COR-L47 (cell line): ENCODE data around the gene CACNA1A.
A peak's percentile ranks its signal among the peaks of the same experiment; 100 is the strongest.
"Not testable (repeated sequence)": the region's sequence is repeated elsewhere in the genome, so short reads cannot be mapped to it uniquely, and the experiment has no call there.

ENCODE experiments used
- DNase-seq: peaks from one replicate; lab custom pipeline; 2025; lab: John Stamatoyannopoulos, UW

Gene CACNA1A

DNA sequence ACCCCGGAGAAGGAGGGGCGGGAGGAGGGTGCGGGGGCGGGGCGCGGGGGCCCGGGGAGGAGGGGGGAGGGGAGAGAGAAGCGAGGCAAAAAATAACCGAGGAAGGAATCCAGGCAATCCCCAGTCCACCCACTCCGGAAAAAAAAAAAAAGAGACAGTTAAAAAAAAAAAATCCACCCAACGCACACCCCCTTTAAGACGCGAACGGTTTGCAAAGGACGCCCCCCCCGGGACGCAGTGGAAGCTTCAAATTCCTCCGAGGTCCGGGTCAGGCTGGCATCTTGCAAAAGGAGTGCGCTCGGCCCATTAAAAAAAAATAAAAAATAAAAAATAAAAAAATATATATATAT, at the start of gene CACNA1A:
CACNA1A (minus strand) TSS at position 9 of the 350 bp plus-strand sequence. CDS start 255 bp downstream, outside the sequence.
- DNase-seq: no peak

DNA sequence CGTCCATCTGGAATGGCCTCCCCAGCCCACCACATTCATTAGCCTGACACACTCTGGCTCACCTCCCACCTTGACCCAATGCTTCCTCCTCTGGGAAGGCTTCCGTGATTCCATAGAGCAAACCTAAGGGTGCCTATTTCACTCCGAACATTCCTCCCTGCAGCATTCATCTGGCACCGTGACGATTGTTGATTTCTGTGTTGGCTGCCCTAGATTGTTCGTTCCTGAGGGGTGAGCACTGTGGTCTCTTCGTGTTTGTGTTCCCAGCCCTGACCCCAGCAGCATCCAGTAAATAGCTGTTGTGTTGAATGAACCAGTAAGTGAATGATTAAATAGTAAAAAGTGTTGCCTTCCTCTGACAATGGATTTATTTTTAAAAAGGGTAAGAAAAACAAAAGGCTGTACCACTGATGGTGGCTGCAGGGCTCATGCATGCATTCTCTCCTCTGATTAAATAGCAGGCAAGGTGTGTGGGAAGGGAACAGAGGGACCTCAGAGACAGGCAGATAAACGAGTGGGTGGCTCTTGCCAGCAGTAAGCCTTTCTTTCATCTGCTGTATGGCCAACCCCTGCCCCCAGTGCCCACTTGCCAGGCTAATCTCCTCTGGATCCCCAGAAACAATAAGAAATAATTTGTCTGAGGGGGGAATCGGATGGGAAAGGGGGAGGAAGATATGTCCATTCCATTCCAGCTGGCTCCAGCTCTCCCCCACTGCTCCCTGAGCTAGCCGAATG, 48.4 kb upstream of the CACNA1A start:
- no peak for DNase-seq

DNA sequence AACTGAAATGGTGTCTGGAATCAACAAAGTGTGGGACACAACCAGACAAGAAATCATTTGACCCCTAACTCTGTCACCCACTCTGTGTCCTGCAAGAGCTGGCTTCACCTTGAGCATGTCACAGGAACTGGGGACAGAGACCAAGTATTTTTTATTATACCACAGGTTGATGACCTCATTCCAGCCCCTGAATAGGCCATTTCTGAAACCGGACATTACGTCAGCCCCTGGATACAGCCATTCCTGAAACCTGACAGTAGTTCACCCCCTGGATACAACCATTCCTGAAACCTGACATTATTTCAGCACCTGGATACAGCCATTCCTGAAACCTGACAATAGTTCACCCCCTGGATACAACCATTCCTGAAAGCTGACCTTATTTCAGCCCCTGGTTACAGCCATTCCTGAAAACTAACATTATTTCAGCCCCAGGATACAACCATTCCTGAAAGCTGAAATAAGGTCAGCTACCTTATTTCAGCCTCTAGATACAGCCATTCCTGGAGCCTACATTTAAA, 47.7 kb upstream of the CACNA1A start:
- no peak for DNase-seq

DNA sequence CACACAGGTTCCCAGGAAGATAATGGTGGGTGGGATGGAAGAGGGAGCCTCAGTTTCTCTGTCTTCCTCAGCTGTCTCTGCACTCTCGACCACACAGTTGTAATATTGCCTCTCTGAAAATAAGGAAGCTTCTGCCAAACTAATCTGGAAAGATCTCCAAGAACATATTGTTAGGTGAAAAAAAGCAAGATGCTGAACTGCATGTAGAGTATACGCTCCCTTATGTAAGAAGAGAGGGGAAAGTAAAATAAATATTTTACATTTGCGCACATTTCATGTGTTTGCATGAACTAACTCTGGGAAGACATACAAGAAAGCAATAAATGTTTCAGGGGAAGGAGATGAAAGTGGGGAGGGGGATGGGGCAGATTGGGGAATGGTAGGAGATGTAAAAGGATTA, 41.9 kb upstream of the CACNA1A start:
- no peak for DNase-seq

DNA sequence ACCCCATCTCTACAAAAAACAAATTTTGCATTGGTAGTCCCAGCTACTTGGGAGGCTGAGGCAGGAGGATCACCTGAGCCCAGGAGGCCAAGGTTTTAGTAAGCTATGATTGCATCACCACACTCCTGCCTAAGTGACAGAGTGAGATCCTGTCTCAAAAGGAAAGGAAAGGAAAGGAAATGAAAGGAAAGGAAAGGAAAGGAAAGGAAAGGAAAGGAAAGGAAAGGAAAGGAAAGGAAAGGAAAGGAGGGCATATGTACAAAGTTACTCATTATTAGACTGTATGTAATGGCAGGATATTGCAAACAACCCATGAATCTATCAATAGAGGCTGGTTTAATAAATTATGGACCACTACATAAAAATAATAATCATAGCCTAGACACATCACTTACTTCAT, 40.8 kb upstream of the CACNA1A start:
- DNase-seq: no peak

DNA sequence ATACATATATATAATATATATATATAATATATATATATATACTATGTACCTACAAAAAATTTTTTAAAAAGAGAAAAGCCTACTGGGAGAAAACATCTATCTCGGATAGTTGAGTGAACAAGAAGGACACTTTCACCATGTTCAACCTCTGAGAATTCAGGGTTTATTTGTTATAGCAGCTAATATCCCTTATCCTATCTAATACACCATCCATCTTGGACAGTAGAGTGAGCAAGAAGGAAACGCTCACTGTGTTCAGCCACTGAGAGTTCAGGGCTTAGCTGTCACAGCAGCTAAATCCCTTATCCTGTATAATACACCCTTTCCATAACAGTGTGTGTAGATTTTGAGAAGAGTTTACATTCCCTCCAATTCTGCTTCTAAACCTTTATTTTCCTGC, 38.1 kb upstream of the CACNA1A start:
- DNase-seq: no peak

DNA sequence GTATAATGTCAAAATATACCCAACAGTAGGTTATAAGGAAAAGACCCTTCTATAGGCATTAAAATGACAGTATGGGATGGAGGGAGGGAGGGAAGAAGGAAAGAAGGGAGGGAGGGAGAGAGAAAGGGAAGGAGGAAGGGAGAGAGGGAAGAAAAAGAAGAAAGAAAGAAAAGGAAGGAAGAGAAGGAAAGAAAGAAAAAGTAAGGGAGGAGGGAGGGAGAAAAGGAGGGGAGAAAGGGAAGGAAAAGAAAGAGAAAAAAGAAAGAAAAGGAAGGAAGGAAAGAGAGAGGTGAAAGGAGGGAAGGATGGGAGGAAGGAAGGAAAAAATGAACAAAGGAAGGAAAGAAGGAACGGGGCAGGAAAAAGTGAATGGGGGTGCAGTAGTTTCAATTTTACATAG, 35.3 kb upstream of the CACNA1A start:
- no peak for DNase-seq

DNA sequence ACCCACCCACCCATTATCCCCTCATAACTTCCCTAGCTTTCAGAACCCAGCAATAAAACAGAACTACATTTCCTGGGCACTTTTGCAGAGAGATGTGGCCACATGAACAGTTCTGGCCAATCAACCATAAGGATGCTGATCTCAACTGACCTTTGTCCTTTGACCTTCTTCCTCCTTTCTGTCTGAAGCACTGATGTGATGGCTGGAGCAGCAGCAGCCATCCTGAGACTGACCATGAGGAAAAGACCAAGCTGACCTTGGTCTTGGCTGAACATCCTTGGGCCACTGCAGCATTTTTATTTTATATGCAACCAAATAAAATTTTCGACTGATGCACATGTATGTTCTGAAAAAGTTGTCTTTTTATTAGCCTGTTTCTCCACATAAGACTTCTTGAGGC, 33.1 kb upstream of the CACNA1A start:
- DNase-seq: no peak

DNA sequence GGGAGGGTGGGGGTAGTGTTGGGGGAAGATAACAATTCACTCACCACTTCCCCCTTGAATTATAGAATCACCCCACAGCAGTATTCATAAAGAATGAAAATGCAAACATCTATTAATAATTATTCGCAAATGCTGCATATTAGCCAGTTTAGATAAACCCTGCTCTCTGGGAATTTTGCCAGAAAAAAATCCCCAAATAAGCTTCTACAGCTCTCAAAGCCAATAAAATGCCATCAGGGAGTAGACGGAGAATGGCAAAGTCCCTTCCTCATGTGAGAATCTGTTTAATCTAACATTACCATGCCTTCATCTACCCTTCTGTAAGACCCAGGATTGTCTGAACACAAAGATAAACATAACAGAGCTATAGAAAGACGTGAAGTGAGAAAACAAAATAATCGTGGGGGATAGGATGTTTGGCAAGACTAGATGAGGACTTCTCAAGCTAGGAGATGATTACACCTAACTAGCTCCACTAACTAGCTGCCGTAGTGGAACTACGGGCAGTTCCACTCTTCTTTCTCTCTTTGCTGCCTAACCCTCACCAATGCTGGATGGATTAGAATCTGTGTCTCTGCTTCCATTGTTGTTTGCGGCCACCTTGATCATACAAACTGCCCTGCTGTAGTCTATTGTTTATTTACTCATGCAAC, 32.4 kb upstream of the CACNA1A start:
- no peak for DNase-seq

DNA sequence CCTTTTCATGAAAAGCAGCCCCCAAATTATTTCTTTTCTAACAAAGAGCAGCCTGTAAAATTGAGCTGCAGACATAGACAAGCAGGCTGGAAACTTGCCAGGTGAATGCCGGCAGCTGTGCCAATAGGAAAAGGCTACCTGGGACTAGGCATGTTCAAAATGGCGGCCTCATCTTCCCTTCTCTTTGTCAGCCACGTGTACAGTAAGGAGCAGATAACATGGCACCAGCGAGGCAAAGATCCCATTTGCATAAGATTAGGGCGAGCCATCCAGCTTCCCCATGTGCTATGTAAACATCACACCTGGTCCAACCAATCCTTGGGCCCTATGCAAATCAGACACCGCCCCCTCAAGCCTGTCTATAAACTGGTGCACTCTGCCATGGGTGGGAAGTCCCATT, 31.2 kb upstream of the CACNA1A start:
- DNase-seq: peak; percentile 97

DNA sequence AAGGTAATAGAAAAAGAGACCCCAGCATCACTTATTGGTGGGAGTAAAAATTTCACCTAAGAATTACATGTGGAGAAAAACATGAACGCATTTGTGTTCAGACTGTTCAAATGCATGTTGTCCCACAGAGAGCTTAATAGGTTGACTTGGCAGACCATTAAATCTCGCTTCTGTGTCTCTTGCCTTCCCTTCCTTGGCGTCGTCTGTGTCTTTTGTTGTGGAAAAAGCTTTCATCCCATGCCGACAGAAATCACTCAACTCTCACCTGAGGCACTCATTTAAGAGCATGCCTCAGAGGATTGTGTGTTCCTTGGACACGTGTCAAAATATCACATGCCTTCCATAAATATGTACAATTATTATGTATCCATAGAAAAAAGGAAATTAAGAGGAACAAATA, 24.4 kb upstream of the CACNA1A start:
- no peak for DNase-seq

DNA sequence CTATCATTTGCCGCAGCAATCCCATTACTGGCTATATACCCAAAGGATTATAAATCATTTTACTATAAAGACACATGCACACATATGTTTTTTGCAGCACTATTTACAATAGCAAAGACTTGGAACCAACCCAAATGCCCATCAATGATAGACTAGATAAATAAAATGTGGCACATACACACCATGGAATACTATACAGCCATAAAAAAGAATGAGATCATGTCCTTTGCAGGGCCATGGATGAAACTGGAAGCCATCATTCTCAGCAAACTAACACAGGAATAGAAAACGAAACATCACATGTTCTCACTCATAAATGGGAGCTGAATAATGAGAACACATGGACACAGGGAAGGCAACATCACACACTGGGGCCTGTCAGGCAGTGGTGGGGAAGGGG, 23.4 kb upstream of the CACNA1A start:
- not testable (repeated sequence) for DNase-seq

DNA sequence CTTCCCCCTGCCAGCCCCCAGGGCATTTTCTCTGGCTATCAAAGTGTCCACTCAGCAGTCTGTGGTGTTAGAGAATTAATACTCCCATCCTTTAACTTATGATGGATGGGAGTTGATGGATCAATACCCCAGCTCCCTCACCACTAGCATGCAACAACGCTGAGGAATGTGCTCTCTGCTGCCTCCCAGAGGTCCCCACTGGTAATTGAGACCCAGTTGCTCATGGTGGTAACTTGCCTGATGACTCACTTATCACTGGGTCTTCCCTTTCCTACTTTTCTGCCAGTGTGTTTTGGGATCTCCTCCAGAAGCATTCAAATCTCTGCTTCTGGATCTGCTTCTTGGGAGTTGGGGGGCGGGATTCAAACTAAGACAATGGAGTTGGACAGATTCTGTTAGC, 20.3 kb upstream of the CACNA1A start:
- no peak for DNase-seq

DNA sequence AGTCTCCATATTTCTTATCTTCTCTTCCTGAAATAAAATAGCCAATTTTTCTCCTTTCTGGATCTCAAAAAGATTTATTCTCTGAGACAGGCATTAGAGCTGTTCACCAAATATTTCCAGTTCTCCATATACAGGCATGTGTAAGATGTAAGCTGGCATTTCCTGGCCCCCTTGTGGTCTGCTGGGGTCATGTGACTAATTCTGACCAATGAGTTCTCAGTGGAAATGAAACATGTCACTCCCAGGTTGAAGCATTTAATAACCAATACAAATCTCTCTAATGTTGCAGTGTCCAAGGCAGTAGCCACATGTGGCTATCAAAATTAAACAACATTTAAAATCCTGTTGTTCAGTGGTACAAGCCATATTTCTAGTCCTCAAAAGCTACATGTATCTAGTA, 14.8 kb upstream of the CACNA1A start:
- no peak for DNase-seq

DNA sequence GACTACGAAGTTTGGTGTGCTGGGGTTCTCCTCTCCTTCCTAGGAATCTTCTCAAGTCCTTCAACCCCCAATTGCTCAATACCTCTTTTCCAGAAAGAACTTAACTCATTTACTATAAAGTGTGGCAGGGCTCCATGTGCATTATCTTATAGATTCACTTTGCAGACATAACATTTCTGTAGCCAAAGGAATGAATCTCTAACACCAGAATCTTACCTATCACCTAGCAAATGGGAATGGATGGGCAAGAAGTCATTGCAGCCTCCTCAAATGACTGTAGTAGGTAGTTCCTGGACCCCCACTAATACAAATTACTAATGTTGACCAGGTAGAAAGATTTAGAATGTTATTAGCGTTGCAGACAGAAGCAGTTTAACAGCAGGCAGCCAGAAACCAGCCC, 5.7 kb upstream of the CACNA1A start:
- no peak for DNase-seq

DNA sequence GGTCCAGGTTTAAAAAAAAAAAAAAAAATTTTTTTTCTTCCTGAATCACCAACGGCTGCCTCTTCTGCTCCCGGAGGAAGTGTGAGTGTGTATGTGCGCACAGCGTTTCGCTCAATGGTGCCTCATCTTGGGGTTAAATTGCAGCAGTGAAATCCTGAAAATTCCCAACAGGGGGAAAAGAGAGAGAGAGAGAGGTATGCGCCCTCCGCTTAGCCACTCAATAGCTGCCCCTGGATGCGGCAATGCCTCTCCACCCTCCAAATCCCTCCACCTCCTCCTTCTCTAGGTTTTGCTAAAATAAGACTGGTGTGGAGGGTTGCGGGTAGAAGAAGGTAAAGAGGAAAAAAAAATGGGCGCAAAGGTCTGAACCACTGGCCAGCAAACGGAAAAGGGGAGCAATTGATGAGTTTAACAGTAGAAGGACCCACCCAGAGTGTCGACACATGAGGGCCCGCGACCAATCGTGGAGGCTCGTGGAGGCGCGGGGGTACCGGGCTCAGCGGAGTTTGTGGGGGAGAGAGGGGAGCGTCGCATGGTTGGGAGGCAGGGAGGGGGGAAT, 853 bp upstream of the CACNA1A start:
- no peak for DNase-seq

DNA sequence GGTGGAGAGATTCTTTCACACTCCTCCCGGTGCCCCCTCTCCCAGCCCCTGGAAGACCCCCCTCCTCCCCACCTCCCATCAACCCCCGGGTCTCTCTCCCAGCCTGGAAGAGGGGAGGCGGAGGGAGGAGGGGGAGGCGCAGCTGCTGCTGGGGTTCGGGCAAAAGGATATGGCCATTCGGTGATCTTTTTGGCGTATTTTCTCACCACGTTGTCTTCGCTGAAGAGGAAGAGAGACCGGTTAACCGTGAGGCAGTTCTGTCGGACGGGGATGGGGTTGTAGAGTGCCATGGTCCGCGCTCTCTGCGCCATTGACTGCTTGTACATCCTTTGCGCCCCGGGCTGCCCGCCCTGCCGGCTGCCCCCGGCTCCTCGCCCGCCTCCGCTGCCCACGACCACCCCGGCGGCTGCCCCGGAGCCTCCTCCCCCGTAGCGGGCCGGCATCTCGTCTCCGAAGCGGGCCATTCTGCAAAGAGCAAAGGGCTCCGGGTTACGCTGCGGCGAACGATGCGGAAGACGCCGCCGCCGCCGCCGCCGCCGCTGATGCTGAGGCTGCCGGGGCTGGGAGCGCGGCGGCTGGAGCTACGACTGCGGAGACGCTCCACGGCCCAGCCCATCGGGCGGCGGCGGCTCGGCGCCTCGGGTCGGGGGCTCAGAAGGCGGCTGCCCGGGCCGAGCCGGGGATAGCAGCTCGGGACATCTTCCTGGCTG, 363 bp downstream of the CACNA1A start:
- DNase-seq: no peak

DNA sequence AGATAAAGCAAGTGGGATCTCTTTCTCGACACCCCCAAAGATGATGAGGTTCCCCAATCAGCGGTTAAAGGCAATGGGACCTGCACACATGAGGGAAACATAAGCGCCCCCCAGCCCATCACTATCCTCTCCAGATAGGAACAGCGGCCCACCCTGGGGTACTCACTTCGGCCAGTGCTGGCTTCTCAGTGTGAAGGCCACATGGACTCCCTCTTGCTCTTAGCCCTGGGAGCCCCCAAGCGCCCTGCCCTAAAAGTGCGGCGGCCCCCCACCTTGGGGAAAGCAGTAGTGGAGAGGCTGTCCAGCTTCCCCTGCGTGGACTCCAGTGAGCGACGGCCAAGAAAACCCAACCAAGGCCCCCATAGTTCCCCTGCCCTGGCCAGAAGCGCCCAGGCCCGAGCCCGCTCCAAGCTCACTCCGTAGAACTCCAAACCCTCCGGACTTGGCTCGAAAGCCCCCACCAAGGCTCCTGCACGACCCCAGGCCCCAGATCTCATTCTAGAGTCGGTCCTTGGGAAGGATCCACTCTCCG, 1.0 kb downstream of the CACNA1A start:
- no peak for DNase-seq

DNA sequence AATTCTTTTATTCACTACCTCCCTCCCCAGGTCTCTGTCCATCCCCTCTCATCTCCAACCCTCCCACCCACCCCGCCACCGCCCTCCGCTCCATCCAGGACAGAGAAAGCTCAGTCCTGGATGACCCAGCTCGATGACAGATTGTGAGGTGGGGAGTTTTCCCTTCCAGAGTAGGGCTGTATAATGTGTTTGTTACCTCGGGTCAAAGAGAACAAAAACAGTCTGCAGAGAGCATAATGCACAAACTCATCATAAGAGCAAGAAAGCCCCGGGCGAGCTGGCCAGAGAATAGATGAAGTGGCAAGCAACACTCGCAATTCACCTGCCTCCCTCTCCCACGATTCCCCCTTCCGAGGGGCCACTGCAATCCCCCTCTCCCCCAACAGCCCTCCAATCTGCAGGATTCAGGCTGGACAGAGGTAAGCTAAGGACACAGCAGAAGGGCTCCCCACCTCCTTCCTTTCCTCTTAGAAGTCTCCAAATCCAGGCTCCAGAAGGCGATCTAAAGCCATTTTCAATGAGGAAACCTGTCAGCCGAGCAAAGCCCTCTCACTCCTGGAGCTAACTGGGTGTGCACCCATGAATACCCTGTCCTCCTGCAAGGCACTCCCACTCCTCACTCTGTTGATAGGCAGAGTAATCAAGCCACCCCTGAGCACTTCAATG, 2.6 kb downstream of the CACNA1A start:
- DNase-seq: no peak

DNA sequence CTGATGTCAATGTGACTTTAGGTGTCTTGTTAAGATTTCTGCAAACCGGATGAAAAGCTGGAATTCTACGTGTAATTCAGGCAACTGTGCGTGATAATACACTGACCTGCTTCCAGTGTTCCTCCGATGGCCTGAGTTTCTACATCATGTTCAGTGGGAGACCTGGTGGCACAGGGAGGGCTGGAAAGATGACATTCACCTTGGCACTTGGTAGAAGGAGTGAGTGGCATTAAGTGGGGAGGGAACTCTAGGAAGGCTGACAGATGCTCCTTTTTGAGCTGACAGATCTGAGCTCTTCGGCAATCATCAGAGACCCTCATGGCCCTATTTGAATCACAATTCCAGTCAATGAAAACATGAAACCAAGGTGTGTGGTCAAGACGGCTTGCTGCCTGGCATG, 4.0 kb downstream of the CACNA1A start:
- no peak for DNase-seq

DNA sequence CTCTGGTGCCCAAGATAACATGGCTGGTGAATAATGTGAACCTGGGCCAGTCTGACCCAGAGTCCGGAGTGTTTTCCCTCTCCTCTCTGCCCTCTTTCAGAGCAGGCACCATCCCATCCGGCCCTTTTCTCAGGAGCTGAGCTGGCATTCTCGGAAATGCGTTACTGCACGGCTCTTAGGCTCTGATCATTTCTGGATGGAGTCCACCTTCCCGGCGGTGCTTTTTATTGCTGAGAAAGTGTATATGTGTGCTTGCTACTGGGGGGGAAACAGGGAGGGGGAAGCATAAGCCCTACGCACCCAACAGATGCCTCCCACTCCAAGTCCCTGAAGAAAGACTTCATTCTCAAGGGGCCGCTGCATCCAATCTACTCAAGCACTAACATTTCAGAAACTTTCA, 6.6 kb downstream of the CACNA1A start:
- DNase-seq: no peak
